Activated CD4-positive, alpha-beta memory T cell treated with anti-CD3 and anti-CD28 coated beads, Interleukin-2, amount 10 ng/mL, durations not matched to agents 7 days and 5 days (primary cell): ENCODE data around the gene TIMM22. TPM values are rescaled to one million over a fixed set of nuclear protein-coding genes. Genes with fewer than 3 reads are reported as not detected.
"Not testable (repeated sequence)": the region's sequence is repeated elsewhere in the genome, so short reads cannot be mapped to it uniquely, and the experiment has no call there.

ENCODE experiments used
- CTCF ChIA-PET: fragments of 350-600 bp; sonication (Branson Sonifier 250); formaldehyde crosslinking; loops from one replicate; lab custom pipeline; 2021; ENCODE audit warnings: antibody characterized with exemption, inconsistent platforms; lab: Charles Lee
- POLR2A ChIA-PET: fragments of 350-600 bp; sonication (Branson Sonifier 250); formaldehyde crosslinking; loops from one replicate; lab custom pipeline; 2021; ENCODE audit warnings: antibody characterized with exemption; lab: Charles Lee
- DNase-seq: peaks from one replicate; pipeline ENCODE4 v3.0.0-alpha.2; 2020
- H3K27ac Mint-ChIP-seq: one replicate; pipeline ENCODE4 v1.8.0; 2021; ENCODE audit warnings: mild to moderate bottlenecking, mixed read lengths
- H3K27me3 Mint-ChIP-seq: one replicate; pipeline ENCODE4 v1.8.0; 2021; ENCODE audit warnings: mixed read lengths
- H3K36me3 Mint-ChIP-seq: one replicate; pipeline ENCODE4 v1.8.0; 2021; ENCODE audit warnings: low read depth, mixed read lengths
- H3K4me1 Mint-ChIP-seq: one replicate; pipeline ENCODE4 v1.8.0; 2021; ENCODE audit warnings: mixed read lengths
- H3K4me3 Mint-ChIP-seq: one replicate; pipeline ENCODE4 v1.8.0; 2021; ENCODE audit warnings: mild to moderate bottlenecking, mixed read lengths
- H3K9me3 Mint-ChIP-seq: one replicate; pipeline ENCODE4 v1.8.0; 2021; ENCODE audit warnings: mixed read lengths
- total RNA-seq, 2 experiments: library from RNA; stranded (reverse); gene quantifications; one replicate each; pipeline ENCODE4 v1.2.3, GENCODE V29; 2021

Gene TIMM22
- total RNA-seq, 2 experiments from 2014 or later, result 8.1 to 8.2 TPM

DNA sequence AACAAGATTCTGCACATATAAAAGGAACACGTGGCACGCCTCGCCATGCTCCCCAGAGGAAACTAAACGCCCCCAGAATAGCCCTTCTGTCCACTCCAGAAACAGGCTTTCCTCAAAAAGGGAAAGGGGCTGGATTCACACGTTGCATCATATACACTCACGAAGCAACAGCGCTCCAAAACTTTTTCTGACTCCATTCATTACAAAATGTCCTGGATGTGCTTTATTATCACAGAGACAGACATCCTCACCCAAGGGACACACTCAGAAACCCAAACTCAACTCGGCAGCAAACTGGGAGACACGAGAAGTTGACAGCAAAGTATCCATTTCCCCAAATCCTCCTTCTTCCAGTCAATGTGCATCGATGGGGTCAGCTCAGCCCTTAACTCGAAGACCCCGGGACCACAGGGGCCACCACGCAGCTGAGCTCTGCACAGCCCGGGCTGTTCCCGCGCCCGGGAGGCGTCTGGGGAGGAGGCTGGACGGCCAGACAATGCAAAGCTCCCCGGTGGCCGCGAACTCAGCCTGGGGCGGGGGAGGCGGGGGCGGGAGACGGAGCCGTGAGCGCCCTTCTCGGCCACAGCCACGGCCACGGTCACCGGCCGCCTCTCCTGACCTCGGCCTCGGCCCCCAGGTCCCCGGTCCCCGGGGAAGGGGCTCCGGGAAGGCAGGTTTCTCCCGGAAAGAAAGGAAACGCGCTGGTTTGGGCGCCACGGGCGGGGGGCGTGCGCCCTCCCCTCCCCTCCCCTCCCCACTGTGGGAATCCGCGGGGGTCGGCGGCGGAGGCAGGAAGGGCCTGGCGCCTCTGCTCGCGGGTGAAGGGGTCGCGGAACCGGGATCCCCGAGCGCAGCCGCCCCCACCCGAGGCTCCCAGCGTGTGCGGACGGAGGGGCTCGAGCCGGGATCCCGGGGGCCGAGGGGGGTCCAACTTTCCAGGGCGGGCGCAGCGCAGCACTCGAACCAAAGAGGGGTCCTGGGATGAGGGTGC lies 18.5 kb upstream of the TIMM22 start:
- ChIA-PET POLR2A (no interaction called here), CTCF (interaction anchor here (1.4 to 2.2 kb wide), 2 partner anchors 18 to 99 kb away, joined by 7 to 8 read pairs; partner anchors contain the start of gene TIMM22)
- DNase-seq, result no peak
- no peaks in the 10 kb centered on the region for H3K9me3 Mint-ChIP-seq
- peak overlapping the region; percentile 32 for H3K4me3 Mint-ChIP-seq
- no peaks in the 10 kb centered on the region for H3K36me3 Mint-ChIP-seq
- H3K4me1 Mint-ChIP-seq, result peaks cover 16% of the 10 kb centered on the region
- H3K27ac Mint-ChIP-seq, result no peak overlapping the region
- H3K27me3 Mint-ChIP-seq, result peaks cover 33% of the 10 kb centered on the region

DNA sequence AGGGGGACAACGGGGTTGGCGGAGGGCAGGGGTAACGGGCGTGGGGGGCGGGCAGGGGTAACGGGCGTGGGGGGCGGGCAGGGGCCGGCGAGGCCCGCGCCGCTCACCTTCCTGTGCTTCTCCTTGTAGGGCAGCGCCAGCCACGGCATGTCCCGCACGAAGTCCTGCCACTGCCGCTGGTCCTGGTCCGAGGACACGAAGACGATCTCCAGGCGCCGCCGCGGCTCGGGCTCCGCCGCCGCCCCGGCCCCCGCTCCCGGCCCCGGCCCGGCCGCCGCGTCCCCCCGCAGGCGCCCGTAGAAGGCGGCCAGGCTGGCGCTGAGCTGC lies 17.8 kb upstream of the TIMM22 start:
- CTCF ChIA-PET, result interaction anchor here (1.3 to 3.0 kb wide), 4 partner anchors 17 to 185 kb away, joined by 5 to 42 read pairs (median 8); partner anchors contain the start of gene TIMM22
- POLR2A ChIA-PET, result interaction anchor here (0.5 to 2.2 kb wide), 4 partner anchors 21 to 264 kb away, joined by 3 to 10 read pairs (median 4); partner anchors contain the start of genes GEMIN4, GLOD4 and MRM3
- Mint-ChIP-seq H3K4me3 (no peak overlapping the region), H3K27me3 (peaks cover 33% of the 10 kb centered on the region), H3K36me3 (no peaks in the 10 kb centered on the region), H3K9me3 (no peaks in the 10 kb centered on the region), H3K27ac (no peak overlapping the region), H3K4me1 (peaks cover 16% of the 10 kb centered on the region)
- no peak for DNase-seq

DNA sequence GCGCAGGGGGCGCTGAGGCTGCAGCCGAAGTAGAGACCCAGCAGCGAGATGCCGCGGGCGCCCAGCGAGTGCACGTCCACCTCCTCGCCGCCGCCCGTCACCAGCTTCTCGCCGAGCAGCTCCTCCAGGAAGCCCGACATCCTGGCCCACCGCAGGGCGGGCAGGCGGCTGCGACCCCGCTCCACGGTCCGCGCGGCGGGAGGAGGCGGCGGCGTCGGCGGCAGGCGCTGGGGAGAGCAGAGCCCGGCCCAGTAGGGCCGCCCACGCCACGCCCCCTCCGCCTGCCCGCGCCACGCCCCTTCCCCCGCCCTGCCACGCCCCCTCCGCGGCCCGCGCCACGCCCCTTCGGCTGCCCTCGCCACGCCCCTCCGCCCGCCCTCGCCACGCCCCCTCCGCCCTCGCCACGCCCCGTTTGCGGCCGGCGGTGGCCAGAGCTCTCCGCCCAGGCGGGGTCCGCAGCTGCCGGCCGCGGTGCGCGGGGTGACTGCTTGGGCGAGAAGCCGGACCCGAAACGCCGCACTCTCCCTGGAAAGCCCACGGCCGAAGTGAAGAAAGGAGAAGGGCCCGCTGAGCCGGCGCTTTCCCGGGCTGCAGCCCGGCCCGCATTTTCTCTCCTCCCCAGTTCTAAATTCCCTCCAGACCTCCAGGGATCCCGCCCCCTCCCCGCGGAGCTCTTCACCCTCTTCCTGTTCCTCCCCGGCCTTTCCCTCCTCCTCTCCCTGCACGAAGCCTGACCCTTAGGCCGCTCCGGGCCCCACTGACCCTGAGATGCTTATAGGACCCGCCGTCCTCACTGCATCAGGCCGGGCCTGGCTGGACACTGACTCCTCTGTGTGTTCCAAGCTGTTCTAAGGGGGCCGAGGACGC lies 17.2 kb upstream of the TIMM22 start, which contains the start of gene NXN:
Gene NXN (minus strand): TSS at position 238 of the 867 bp plus-strand sequence.
- Mint-ChIP-seq H3K36me3 (no peaks in the 10 kb centered on the region), H3K27ac (no peak within 1 kb of the TSS), H3K4me1 (peaks cover 16% of the 10 kb centered on the region), H3K4me3 (peak within 1 kb of the TSS; percentile 67), H3K9me3 (no peaks in the 10 kb centered on the region), H3K27me3 (peaks cover 31% of the 10 kb centered on the region)
- ChIA-PET POLR2A (interaction anchor here (0.5 to 2.2 kb wide), 7 partner anchors 17 to 264 kb away, joined by 3 to 16 read pairs (median 4); partner anchors contain the start of genes GEMIN4, GLOD4, MRM3 and TIMM22), CTCF (interaction anchor here (0.6 to 3.0 kb wide), 8 partner anchors 17 to 261 kb away, joined by 3 to 42 read pairs (median 8); partner anchors contain the start of gene TIMM22)
- peak; percentile 88 for DNase-seq

DNA sequence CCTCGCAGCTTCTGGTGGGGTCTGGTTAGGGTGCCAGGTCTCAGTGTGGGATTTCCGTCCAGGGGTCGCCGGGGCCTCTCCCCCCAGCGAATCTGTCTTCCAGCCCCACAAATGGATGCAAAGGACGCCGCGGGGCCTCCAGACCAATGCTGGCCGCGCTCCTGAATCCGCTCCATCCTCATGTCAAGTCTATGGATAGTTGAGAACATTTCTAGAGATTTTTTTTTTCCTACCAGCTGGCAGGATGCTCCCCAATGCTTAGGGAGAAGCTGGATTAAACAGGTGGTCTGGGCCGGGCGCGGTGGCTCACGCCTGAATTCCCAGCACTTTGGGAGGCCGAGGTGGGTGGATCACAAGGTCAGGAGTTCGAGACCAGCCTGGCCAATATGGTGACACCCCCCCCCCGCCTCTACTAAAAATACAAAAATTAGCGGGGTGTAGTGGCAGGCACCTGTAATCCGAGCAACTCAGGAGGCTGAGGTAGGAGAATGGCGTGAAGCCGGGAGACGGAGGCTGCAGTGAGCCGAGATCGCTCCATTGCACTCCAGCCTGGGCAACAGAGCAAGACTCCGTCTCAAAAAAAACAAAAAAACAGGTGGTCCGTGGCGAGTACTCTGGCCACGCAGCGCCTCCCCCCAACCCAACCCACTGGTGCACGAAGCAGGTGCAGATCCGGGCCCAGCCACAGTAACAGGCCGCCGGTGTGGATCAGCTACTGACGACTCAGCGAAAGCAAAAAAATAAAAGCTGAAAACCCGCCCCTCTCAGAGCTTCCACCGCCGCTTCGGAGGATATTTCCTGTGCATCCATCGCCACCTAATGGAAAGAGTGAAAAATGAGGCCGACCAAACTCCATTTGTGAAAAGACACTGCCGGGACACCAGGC lies 16.3 kb upstream of the TIMM22 start:
- ChIA-PET CTCF (interaction anchor here (0.6 to 3.0 kb wide), 34 partner anchors 8 to 568 kb away, joined by 3 to 42 read pairs (median 5); partner anchors contain the start of genes GEMIN4, GLOD4, MRM3 and TIMM22), POLR2A (interaction anchor here (1.0 to 2.2 kb wide), 7 partner anchors 16 to 265 kb away, joined by 3 to 16 read pairs (median 5); partner anchors contain the start of genes GEMIN4, GLOD4, MRM3 and TIMM22)
- no peaks in the 10 kb centered on the region for H3K36me3 Mint-ChIP-seq
- peaks cover 26% of the 10 kb centered on the region for H3K27me3 Mint-ChIP-seq
- H3K4me1 Mint-ChIP-seq, result peaks cover 16% of the 10 kb centered on the region
- no peak overlapping the region for H3K27ac Mint-ChIP-seq
- peak overlapping the region; percentile 67 for H3K4me3 Mint-ChIP-seq
- DNase-seq, result peak; percentile 82
- no peaks in the 10 kb centered on the region for H3K9me3 Mint-ChIP-seq

DNA sequence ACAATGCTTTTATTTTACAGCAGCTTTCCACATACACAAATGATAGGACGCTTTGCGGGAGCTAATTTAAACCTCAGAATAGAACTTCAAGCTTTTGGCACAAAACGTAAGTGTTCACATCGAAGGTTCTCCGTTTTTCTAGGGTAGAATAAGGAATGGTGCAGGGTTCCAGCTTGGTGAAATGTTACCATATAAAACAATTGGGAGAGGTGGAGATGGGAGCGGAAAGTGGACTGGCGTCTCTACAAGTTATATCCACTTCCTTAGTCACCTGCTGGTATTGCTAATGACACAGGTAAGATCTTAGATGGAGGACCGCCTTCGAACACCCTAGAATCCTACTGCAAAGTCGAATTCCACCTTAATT lies 15.7 kb upstream of the TIMM22 start:
- no peaks in the 10 kb centered on the region for H3K36me3 Mint-ChIP-seq

DNA sequence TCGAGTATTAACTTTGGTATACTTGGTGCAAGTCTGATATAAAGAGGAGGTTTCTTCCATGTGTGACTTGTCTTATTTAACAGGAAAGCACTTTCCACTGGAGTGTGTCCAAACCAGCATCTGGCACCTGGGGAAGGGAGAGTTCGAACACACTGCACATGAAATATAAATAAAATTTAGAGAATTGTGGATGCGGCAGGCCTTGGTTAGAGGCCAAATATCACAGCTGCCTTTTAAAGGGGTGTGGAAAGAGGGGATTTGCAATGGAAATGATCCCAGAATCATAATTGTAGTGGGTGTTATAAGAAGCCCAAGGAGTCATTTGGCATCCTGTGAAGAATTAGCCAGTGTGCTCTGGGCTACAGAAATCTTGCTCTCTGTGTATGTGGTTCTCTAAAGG lies 13.0 kb upstream of the TIMM22 start:
- Mint-ChIP-seq H3K27ac (no peak overlapping the region), H3K36me3 (no peaks in the 10 kb centered on the region), H3K4me1 (peaks cover 12% of the 10 kb centered on the region), H3K4me3 (no peak overlapping the region), H3K9me3 (no peaks in the 10 kb centered on the region), H3K27me3 (no peaks in the 10 kb centered on the region)
- ChIA-PET CTCF (interaction anchor here (2.6 kb wide), 1 partner anchor 12 kb away, joined by 17 read pairs; the partner anchor contains the start of gene TIMM22), POLR2A (no interaction called here)
- no peak for DNase-seq

More for the DNA sequence above, 15.7 kb upstream of the TIMM22 start:
- Mint-ChIP-seq H3K9me3 (no peaks in the 10 kb centered on the region), H3K4me3 (peak overlapping the region; percentile 49), H3K4me1 (peaks cover 16% of the 10 kb centered on the region), H3K27me3 (peaks cover 21% of the 10 kb centered on the region), H3K27ac (no peak overlapping the region)
- ChIA-PET CTCF (interaction anchor here (0.7 to 3.0 kb wide), 31 partner anchors 9 to 569 kb away, joined by 3 to 42 read pairs (median 5); partner anchors contain the start of genes GEMIN4, GLOD4, MRM3 and TIMM22), POLR2A (interaction anchor here (1.0 to 2.2 kb wide), 7 partner anchors 16 to 266 kb away, joined by 3 to 16 read pairs (median 5); partner anchors contain the start of genes GEMIN4, GLOD4, MRM3 and TIMM22)
- DNase-seq, result no peak

DNA sequence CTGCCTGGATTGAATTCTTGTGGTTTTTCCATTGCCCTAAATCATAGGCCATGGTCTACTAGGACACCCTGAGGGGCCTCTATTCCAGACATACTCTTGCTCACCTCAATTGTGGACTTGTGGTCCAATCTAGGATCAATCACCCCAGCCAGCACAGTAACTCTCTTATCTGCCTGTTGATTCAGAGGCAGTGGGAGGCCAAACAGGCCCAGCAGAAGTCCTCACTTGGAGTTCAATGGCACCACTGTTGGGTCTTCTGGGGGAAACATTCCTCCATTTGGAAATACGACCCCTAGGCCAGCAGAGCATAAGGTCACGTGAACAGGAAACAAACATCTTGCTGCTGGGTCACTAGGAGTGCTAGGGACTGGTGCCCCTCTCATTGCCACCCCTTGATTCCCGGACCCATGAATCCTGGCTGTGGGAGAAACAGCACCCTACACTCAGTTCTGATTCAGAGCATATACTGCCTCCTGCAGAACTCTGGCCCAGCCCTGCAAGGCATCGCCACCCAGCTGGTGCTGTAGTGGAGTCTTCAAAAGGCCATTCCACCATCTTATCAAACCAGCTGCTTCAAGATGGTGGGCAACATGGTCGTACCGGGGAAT lies 10.5 kb upstream of the TIMM22 start:
- CTCF ChIA-PET, result interaction anchor here (2.6 kb wide), 1 partner anchor 10 kb away, joined by 17 read pairs; the partner anchor contains the start of gene TIMM22
- no peak for DNase-seq
- H3K27ac Mint-ChIP-seq, result no peak overlapping the region
- no peaks in the 10 kb centered on the region for H3K4me1 Mint-ChIP-seq
- POLR2A ChIA-PET, result interaction anchor here (1.1 kb wide), 1 partner anchor 205 kb away, joined by 3 read pairs; the partner anchor contains the start of gene GLOD4
- no peaks in the 10 kb centered on the region for H3K36me3 Mint-ChIP-seq
- H3K9me3 Mint-ChIP-seq, result peaks cover 2% of the 10 kb centered on the region
- no peak overlapping the region for H3K4me3 Mint-ChIP-seq
- H3K27me3 Mint-ChIP-seq, result no peaks in the 10 kb centered on the region

DNA sequence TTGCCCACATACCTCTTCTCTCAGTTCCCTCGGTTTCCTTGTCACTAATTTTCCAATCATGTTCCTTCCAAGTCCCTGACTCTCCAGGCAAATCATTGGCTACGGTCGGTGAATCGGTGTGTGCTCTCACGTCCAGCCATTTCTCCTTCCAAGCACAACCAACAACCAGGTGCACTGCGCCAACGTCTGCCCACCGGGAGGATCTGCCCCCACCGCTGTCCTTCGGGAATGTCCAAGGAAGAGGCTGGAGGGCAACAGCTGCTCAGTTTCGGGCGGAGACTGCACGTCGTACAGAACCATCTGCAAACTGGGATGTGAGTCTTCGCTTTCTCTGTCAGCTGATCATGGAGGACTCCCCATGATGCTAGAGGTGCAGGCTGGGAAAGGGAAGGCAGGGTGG lies 9.0 kb upstream of the TIMM22 start:
- Mint-ChIP-seq H3K4me1 (no peaks in the 10 kb centered on the region), H3K4me3 (no peak overlapping the region), H3K27ac (no peak overlapping the region), H3K9me3 (peaks cover 5% of the 10 kb centered on the region), H3K36me3 (no peaks in the 10 kb centered on the region), H3K27me3 (no peaks in the 10 kb centered on the region)
- no peak for DNase-seq
- CTCF ChIA-PET, result no interaction called here
- POLR2A ChIA-PET, result no interaction called here

DNA sequence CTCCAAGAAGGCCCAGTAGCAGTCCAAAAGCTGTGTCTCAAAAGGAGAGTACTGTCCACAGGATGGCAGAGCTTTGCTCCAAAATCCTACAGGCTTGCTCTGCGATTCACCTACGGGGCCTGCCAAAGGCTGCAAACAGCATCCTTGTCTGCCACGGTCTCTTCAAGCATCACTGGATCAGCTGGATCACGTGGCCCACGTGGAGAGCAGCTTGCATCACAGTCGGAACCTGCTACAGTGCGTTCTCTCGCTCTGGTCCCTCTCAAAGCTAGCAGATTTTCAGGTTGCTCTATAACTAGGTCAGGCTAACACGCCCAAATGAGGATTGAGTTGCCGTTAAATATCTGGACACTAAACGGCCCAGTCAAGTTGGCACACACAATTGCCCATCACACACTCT lies 8.4 kb upstream of the TIMM22 start:
- Mint-ChIP-seq H3K4me3 (no peak overlapping the region), H3K27ac (no peak overlapping the region), H3K9me3 (peaks cover 11% of the 10 kb centered on the region), H3K27me3 (no peaks in the 10 kb centered on the region), H3K36me3 (no peaks in the 10 kb centered on the region), H3K4me1 (no peaks in the 10 kb centered on the region)
- no peak for DNase-seq
- ChIA-PET CTCF (interaction anchor here (0.7 kb wide), 1 partner anchor 10 kb away, joined by 4 read pairs; no protein-coding TSS in a partner anchor), POLR2A (no interaction called here)

DNA sequence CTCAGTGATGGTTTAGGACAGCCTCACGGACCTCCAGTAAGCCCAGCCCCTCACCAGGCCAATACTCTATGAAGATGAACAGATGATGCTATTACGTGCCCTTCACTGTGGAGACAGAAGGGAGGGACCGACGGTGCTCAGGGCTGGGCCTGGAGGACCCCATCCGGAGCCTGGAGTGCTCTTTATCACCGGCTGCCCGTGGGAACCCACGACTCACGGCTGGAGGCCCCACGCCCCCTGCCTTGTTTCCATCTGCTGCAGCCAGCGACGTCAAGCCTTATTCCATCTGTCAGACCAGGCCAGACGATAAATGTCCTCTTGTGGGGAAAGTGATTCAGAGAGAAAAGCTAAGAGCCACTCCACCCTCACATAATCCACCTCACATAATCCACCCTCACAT lies 4.0 kb upstream of the TIMM22 start:
- H3K27me3 Mint-ChIP-seq, result no peaks in the 10 kb centered on the region
- H3K4me3 Mint-ChIP-seq, result no peak overlapping the region
- POLR2A ChIA-PET, result no interaction called here
- CTCF ChIA-PET, result interaction anchor here (1.4 kb wide), 1 partner anchor 12 kb away, joined by 10 read pairs; no protein-coding TSS in a partner anchor
- H3K27ac Mint-ChIP-seq, result no peak overlapping the region
- peaks cover 9% of the 10 kb centered on the region for H3K36me3 Mint-ChIP-seq
- peaks cover 9% of the 10 kb centered on the region for H3K4me1 Mint-ChIP-seq
- peaks cover 26% of the 10 kb centered on the region for H3K9me3 Mint-ChIP-seq
- no peak for DNase-seq

DNA sequence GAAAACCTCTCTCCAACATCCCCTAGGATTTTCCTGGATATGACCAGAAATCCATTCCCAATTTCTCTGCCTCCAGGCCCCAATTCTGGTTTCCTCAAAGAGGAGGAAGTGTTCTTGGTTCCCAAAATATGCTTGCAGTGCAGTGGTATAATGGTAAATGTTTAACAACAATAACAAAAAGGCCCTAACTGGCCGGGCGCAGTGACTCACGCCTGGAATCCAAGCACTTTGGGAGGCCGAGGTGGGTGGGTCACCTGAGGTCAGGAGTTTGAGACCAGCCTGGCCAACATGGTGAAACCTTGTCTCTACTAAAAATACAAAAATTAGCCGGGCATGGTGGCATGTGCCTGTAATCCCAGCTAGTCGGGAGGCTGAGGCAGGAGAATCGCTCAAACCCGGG lies 1.6 kb upstream of the TIMM22 start:
- POLR2A ChIA-PET, result interaction anchor here (1.3 kb wide), 1 partner anchor 12 kb away, joined by 3 read pairs; no protein-coding TSS in a partner anchor

More for the DNA sequence above, 1.6 kb upstream of the TIMM22 start:
- H3K27me3 Mint-ChIP-seq, H3K27ac Mint-ChIP-seq, H3K4me3 Mint-ChIP-seq, DNase-seq: not testable (repeated sequence)
- CTCF ChIA-PET, result interaction anchor here (1.3 to 2.3 kb wide), 4 partner anchors 10 to 265 kb away, joined by 3 to 24 read pairs (median 12); partner anchors contain the start of genes GLOD4, MRM3 and NXN
- H3K36me3 Mint-ChIP-seq, result peaks cover 19% of the 10 kb centered on the region
- peaks cover 26% of the 10 kb centered on the region for H3K9me3 Mint-ChIP-seq
- H3K4me1 Mint-ChIP-seq, result peaks cover 25% of the 10 kb centered on the region
